ENCODE results near the gene SVOPL.

SVOPL gene

GRCh38 chr7:138661069-138661635 lies 40.0 kb downstream of the SVOPL start:
- DNase-seq (ENCODE audit: low read depth in 2 of 2): no peak

DNA sequence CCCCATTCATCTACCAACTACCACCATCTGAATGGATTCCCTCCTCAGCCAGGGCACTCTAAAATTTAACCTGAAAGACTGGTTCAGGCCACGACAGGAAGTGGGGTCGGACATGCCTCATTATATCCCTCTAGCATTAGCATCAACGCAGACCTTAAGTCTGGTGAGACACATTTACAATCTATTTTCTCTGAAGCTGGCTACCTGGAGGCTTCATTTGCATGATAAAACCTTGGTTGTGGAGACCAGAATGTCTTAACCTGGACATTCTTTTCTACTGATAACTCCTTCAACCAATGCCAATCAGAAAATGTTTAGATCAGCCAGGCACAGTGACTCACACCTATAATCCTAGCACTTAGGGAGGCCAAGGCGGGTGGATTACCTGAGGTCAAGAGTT lies 42.3 kb downstream of the SVOPL start:
- no peak for DNase-seq (ENCODE audit: low read depth in 2 of 2)

DNA sequence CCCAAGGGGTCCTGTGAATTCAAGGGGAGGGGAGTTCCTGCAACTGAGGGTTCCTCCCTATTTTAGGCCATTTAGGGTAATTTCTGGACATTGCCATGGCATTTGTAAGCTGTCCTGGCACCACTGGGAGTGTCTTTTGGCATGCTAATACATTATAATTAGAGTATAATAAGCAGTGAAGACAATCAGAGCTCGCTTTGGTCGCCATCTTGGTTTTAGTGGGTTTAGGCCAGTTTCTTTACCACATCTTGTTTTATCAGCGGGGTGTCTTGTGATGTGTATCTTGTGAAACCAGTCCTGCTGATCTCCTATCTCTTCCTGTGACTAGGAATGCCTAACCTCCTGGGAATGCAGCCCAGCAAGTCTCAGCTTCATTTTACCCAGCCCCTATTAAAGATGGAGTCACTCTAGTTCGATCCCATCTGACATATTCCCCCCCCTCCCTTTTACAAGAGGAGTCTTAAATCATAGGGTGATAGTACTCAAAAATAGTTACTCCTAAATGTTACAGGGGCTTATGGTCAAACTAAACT lies 43.2 kb downstream of the SVOPL start:
- DNase-seq (ENCODE audit: low read depth in 2 of 2): no peak

GRCh38 chr7:138656952-138657351 lies 44.2 kb downstream of the SVOPL start:
- DNase-seq (ENCODE audit: low read depth in 2 of 2): no peak

- no peak for DNase-seq (ENCODE audit: low read depth in 2 of 2)
Measured at GRCh38 chr7:138654616-138655015, 46.5 kb downstream of the SVOPL start.

DNA sequence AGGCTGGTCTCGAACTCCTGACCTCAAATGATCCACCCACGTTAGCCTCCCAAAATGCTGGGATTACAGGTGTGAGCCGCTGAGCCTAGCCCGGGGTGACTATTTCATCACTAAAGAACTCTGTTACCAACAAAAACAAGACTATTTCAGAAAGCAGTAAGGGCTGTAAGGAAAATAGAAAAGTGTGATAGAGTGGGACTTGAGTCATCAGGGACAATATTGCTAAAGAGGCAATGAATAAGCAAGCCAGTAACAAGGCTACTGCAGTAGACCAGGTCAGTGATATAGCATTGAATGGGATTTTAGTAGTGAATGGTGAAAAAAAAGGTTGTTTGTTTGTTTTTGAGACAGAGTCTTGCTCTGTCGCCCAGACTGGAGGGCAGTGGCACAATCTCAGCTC lies 51.7 kb downstream of the SVOPL start:
- no peak for DNase-seq (ENCODE audit: low read depth in 2 of 2)

GRCh38 chr7:138645284-138645683 lies 55.9 kb downstream of the SVOPL start:
- DNase-seq (ENCODE audit: low read depth in 2 of 2): no peak

DNA sequence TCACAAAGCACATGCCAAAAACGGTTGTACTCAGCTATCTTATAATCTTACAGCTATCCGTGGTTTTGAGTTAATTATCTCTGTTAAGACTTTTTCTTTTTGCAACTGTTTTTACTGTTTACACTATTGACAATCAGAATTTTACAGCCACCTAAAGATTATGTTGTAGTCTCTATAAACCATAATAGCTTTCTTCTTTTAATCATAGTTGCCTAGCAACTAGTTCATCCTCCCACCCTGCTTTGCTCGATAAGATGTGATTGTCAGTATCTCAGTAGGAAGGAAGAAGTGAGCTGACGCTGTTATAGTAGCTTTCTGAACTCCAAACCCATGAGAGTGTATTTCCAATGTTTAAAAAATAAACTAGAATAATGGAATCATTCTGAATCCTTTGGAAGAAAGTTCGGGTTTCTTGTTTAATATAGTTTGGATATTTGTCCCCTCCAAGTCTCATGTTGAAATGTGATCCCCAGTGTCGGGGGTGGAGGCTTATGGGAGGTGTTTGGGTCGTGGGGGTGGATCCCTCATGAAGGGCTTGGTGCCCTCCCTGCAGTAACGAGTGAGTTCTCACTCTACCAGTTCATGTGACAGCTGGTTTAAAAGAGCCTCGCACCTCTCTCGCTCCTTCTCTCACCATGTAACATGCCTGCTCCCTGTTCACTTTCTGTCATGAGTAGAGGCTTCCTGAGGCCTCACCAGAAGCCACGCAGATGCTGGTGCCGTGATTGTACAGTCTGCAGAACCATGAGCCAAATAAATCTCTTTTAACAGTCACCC lies 68.1 kb downstream of the SVOPL start:
- no peak for DNase-seq (ENCODE audit: low read depth in 2 of 2)

- no peak for DNase-seq (ENCODE audit: low read depth in 2 of 2)
Measured at GRCh38 chr7:138632384-138632783, 68.8 kb downstream of the SVOPL start.

GRCh38 chr7:138630059-138630610 lies 71.0 kb downstream of the SVOPL start:
- no peak for DNase-seq (ENCODE audit: low read depth in 2 of 2)

- DNase-seq (ENCODE audit: low read depth in 2 of 2): no peak
Measured at GRCh38 chr7:138627361-138627760, 73.8 kb downstream of the SVOPL start.

DNA sequence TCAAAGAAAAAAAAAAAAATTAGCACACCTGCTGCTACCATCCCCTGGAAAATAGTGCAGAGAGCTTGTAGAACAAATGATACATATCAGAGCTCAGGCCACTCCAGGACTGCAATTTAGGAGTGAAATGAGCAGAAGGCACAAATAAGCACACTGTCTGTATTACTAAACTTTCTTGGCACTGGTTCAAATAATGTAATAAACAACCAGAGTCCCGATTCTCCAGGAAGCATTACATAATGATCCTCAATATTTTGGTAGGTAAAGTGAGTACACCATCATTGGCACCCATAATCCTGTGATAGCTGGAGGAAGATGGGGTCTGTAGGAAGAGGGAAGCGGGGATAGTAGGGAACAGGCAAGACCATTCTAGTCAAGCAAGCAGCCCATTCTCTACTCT lies 74.3 kb downstream of the SVOPL start:
- no peak for DNase-seq (ENCODE audit: low read depth in 2 of 2)

GRCh38 chr7:138625849-138626230 lies 75.3 kb downstream of the SVOPL start:
- no peak for DNase-seq (ENCODE audit: low read depth in 2 of 2)

DNA sequence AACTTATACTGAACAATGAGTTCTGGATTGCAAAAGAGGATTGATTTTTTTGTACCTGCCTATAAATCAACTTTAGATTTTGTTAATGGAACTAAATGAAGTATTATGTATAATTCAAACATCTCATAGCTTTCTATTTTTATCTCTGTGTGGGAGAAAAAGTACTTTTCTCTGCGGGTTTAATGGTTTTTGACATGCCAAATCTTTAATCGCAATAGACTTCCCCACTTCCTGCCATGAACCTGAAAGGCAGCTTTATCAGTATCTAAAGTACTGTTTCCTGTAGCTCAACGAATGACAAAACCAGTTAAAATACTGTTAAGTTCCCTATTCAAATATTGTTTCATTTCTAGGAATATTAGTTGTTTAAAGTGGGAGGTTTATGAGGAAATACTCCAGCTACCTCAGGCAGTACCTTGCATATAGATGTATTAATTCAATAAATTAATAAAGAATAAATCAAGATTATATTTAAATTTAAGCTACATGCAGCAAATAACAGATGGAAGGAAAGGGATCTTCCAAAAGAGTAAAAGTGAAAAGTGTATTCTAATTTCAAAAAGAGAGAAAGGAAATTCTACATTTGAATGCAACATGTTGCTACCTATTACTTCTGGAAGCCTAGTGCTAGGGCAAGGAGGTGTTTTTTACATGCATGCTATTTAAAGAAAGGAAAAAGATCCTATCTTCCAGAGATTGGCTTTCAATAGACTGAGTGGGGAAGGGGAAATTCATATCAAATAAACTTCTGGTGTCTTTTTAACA lies 75.9 kb downstream of the SVOPL start:
- DNase-seq (ENCODE audit: low read depth in 2 of 2): no peak

DNA sequence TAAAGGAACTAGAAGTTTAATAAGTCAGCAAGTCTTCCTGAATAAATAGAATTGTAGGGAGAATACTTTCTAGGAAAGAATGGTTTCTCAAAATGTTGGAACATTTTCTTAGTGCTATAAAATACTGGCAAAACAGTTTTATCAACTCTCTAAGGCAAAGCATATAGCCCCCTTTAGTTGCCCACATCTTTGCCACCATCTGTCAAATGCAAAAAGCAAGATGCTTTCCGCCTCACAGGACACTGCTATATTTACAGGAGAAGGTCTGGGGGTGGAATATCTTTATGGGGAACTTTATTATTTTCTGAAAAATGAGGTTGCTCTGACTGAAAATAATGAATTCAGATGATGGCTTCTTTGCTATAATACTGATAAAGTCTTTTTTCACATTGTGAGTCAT lies 78.3 kb downstream of the SVOPL start:
- no peak for DNase-seq (ENCODE audit: low read depth in 2 of 2)

- DNase-seq (ENCODE audit: low read depth in 2 of 2): no peak
Measured at GRCh38 chr7:138618933-138619332, 82.2 kb downstream of the SVOPL start.

DNA sequence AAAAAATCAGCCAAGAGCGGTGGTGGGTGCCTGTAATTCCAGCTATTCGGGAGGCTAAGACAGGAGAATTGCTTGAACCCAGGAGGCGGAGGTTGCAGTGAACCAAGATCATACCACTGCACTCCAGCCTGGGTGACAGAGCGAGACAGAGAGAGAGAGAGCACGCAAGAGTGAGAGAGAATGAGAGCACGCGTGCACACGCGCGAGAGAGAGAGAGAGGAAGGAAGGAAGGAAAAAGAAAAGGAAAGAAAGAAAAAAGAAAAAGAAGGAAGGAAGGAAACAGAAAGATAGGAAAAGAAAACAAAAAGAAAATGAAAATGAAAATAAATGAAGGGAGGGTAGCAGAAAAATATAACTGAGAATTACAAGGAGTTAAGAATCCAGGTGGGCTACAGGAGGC lies 82.7 kb downstream of the SVOPL start:
- DNase-seq (ENCODE audit: low read depth in 2 of 2): no peak

DNA sequence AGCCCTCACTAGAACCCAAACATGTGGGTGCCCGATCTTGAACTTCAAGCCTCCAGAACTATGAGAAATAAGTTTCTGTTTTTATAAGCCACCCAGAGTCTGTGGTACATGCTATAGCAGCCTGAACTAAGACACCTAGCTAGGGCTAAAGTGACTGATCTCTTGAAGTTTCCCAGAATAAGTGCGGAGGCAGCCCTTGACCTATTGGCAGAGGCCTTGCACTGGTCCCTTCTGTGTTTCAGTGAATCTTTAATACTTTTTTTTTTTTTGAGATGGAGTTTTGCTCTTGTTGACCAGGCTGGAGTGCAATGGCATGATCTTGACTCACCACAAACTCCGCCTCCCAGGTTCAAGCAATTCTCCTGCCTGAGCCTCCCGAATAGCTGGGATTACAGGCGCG lies 85.1 kb downstream of the SVOPL start:
- DNase-seq (ENCODE audit: low read depth in 2 of 2): no peak

GRCh38 chr7:138613630-138614029 lies 87.5 kb downstream of the SVOPL start:
- DNase-seq (ENCODE audit: low read depth in 2 of 2): no peak

GRCh38 chr7:138610671-138611170 lies 90.4 kb downstream of the SVOPL start:
- DNase-seq (ENCODE audit: low read depth in 2 of 2): no peak

DNA sequence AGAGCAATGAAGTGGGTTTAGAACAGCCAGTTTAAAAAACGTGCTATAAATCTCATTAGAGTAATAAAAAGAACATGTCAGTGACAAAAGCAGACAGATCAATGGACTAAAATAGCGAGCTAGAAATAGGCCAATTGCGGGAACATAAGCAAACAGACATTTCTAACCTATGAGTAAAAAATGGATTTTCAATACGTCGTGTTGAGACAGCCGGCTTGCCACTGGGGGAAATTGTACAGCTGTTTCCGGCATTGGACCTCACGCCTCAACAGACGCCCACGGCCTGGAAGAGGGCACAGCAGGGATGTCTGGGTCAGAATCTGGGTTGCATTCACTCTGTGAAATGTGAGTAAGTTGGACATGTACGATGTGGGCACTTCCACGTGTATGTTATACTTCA lies 92.9 kb downstream of the SVOPL start:
- DNase-seq (ENCODE audit: low read depth in 2 of 2): peak in 1 of 2 donors; percentile 16

Data from stimulated activated CD8-positive, alpha-beta memory T cell treated with anti-CD3 and anti-CD28 coated beads, Interleukin-2, amount 100 ng/mL, for 48 hours (primary cell).